Breast epithelium (tissue), 4 donors: ENCODE results near the gene ATG2B. TPM values are rescaled to one million over a fixed set of nuclear protein-coding genes. Genes with fewer than 3 reads are reported as not detected.

Source experiments
- DNase-seq, 2 donors: peaks; one replicate each; pipeline ENCODE4 v3.0.0-alpha.2; 2019; ENCODE audit warnings: low spot score in 2 of 2
- H3K27ac ChIP-seq, 2 donors: fragments of 200-600 bp; sonication (generic) in 1 of 2; one replicate each; pipeline ENCODE4 v1.5.1; 2016 to 2019; ENCODE audit warnings: mild to moderate bottlenecking in 1 of 2
- H3K27me3 ChIP-seq, 2 donors: fragments of 200-600 bp; sonication (generic) in 1 of 2; one replicate each; pipeline versions ENCODE4 v1.5.1 to v1.6.0; 2017 to 2019; ENCODE audit warnings: control low read depth in 1 of 2, mild to moderate bottlenecking in 1 of 2
- H3K36me3 ChIP-seq: fragments of 200-600 bp; one replicate; pipeline ENCODE4 v1.5.1; 2019
- H3K4me1 ChIP-seq, 2 donors: fragments of 200-600 bp; sonication (generic); one replicate each; pipeline ENCODE4 v1.5.1; 2016 to 2019; ENCODE audit warnings: control low read depth in 1 of 2
- H3K4me3 ChIP-seq, 3 donors: fragments of 200-600 bp; sonication (generic); 1 replicate in 2 of 3; 2 replicates in 1 of 3; pipeline ENCODE4 v1.5.1; 2016 to 2019; ENCODE audit warnings: mild to moderate bottlenecking in 3 of 3, moderate library complexity in 2 of 3
- H3K9me3 ChIP-seq, 2 donors: fragments of 200-600 bp; sonication (generic) in 1 of 2; one replicate each; pipeline ENCODE4 v1.5.1; 2016 to 2019; ENCODE audit warnings: control low read depth in 1 of 2
- CTCF ChIP-seq, 3 donors: fragments of 450-650 bp; IDR thresholded peaks; one replicate each; pipeline ENCODE4 v1.5.1; 2016 to 2017; ENCODE audit warnings: antibody characterized with exemption in 3 of 3, mild to moderate bottlenecking in 3 of 3, moderate library complexity in 3 of 3
- POLR2A ChIP-seq: fragments of 450-650 bp; IDR thresholded peaks from one replicate; pipeline ENCODE4 v1.6.1; 2016; ENCODE audit warnings: antibody characterized with exemption, mild to moderate bottlenecking, moderate library complexity
- POLR2AphosphoS5 ChIP-seq, 3 donors: sonication (generic); formaldehyde crosslinking; IDR thresholded peaks; one replicate each; pipeline ENCODE4 v1.6.1; 2017; ENCODE audit warnings: antibody characterized with exemption in 3 of 3
- intact Hi-C: fragments of 100-400 bp; cut with DNase I; formaldehyde crosslinking; loops from one replicate; pipeline ENCODE4 v1.15.1; 2023; ENCODE audit warnings: low total_unique reads
- total RNA-seq, 3 donors: library from RNA; depleted of rRNA; stranded (reverse); fragments of >200 nt; gene quantifications; one replicate each; pipeline ENCODE4 v1.1.0, GENCODE V29; 2016

Gene ATG2B
- total RNA-seq, 3 donors from 2014 or later: 23.7 to 51.4 (median 42.0) TPM

- Histone ChIP-seq H3K27ac (no peak overlapping the region), H3K27me3 (no peaks in the 10 kb centered on the region), H3K4me3 (no peak overlapping the region), H3K4me1 (no peaks in the 10 kb centered on the region), H3K36me3 (no peaks in the 10 kb centered on the region), H3K9me3 (peaks cover 12 to 15% of the 10 kb centered on the region in 2 donors)
- no peak for TF ChIP-seq CTCF (IDR thresholded peaks at IDR 0.05)
- TF ChIP-seq POLR2AphosphoS5 (IDR thresholded peaks at IDR 0.05): no peak
- no peak for TF ChIP-seq POLR2A
- no peak for DNase-seq
- intact Hi-C loops: loop anchor here (5.0 to 10.0 kb wide), 2 partner anchors 175 to 717 kb away; no protein-coding TSS in a partner anchor
Observed at GRCh38 chr14:96279564-96279963, 83.6 kb downstream of the ATG2B start.

GRCh38 chr14:96277890-96278289 is 85.3 kb downstream of the ATG2B start:
- DNase-seq: no peak
- Histone ChIP-seq H3K9me3 (peaks cover 12 to 15% of the 10 kb centered on the region in 2 donors), H3K27me3 (no peaks in the 10 kb centered on the region), H3K36me3 (no peaks in the 10 kb centered on the region), H3K27ac (no peak overlapping the region), H3K4me3 (no peak overlapping the region), H3K4me1 (no peaks in the 10 kb centered on the region)
- intact Hi-C loops: loop anchor here (5.0 to 10.0 kb wide), 2 partner anchors 173 to 716 kb away; no protein-coding TSS in a partner anchor
- TF ChIP-seq POLR2A: no peak
- TF ChIP-seq POLR2AphosphoS5 (IDR thresholded peaks at IDR 0.05): no peak
- no peak for TF ChIP-seq CTCF (IDR thresholded peaks at IDR 0.05)

- Histone ChIP-seq H3K4me3 (no peak overlapping the region), H3K9me3 (peaks cover 15 to 17% of the 10 kb centered on the region in 2 donors), H3K27ac (peak overlapping the region; percentile 9 to 38), H3K27me3 (no peaks in the 10 kb centered on the region), H3K4me1 (no peaks in the 10 kb centered on the region), H3K36me3 (no peaks in the 10 kb centered on the region)
- peak; percentile 53 to 72 for DNase-seq
- TF ChIP-seq POLR2A (no peak), CTCF (IDR thresholded peaks at IDR 0.05) (peak; percentile 87 to 91 (median 90))
- intact Hi-C loops: loop anchor here (5.0 to 10.0 kb wide), 2 partner anchors 171 to 713 kb away; no protein-coding TSS in a partner anchor
Observed at GRCh38 chr14:96275177-96276112, 87.7 kb downstream of the ATG2B start.

GRCh38 chr14:96274543-96274942 is 88.6 kb downstream of the ATG2B start:
- Histone ChIP-seq H3K36me3 (no peaks in the 10 kb centered on the region), H3K4me1 (no peaks in the 10 kb centered on the region), H3K27me3 (no peaks in the 10 kb centered on the region), H3K4me3 (no peak overlapping the region), H3K9me3 (peaks cover 15 to 17% of the 10 kb centered on the region in 2 donors), H3K27ac (peak overlapping the region in 1 of 2 donors; percentile 9)
- DNase-seq: no peak
- intact Hi-C loops: loop anchor here (10.0 kb wide), 1 partner anchor 170 kb away; no protein-coding TSS in a partner anchor
- TF ChIP-seq POLR2AphosphoS5 (IDR thresholded peaks at IDR 0.05) (no peak), POLR2A (no peak)

GRCh38 chr14:96274122-96274521 is 89.0 kb downstream of the ATG2B start:
- no peak for TF ChIP-seq POLR2AphosphoS5 (IDR thresholded peaks at IDR 0.05)
- TF ChIP-seq CTCF (IDR thresholded peaks at IDR 0.05): no peak
- no peak for TF ChIP-seq POLR2A
- Histone ChIP-seq H3K27me3 (no peaks in the 10 kb centered on the region), H3K9me3 (peaks cover 15 to 17% of the 10 kb centered on the region in 2 donors), H3K4me1 (no peaks in the 10 kb centered on the region), H3K27ac (peak overlapping the region in 1 of 2 donors; percentile 34), H3K36me3 (no peaks in the 10 kb centered on the region), H3K4me3 (no peak overlapping the region)
- no peak for DNase-seq
- intact Hi-C loops: loop anchor here (10.0 kb wide), 1 partner anchor 169 kb away; no protein-coding TSS in a partner anchor
